Fibroblast of skin of back (primary cell): Measurements from ENCODE around the gene TIMM8B. TPM values are rescaled to one million over a fixed set of nuclear protein-coding genes. Genes with fewer than 3 reads are reported as not detected.
"Not testable (repeated sequence)": the region's sequence is repeated elsewhere in the genome, so short reads cannot be mapped to it uniquely, and the experiment has no call there.

Source experiments
- DNase-seq: peaks from one replicate; pipeline ENCODE4 v3.0.0-alpha.2; 2013
- polyA plus RNA-seq, 2 experiments: library from polyadenylated mRNA; unstranded; fragments of 120-200 nt; gene quantifications; one replicate each; pipeline ENCODE4 v1.2.1, GENCODE V29; 2013; ENCODE audit not compliant: insufficient read length in 2 of 2

Gene TIMM8B
- polyA plus RNA-seq (2013, experiment 1 of 2; ENCODE audit: insufficient read length) = 56.2 TPM
- polyA plus RNA-seq (2013, experiment 2 of 2; ENCODE audit: insufficient read length) = 34.9 TPM

GRCh38 chr11:112086422-112087191 is at the start of gene TIMM8B, which contains the start of gene SDHD:
TSS of gene TIMM8B (minus strand) at chr11:112086756. CDS start at chr11:112086723, 33 bp downstream.
TSS of gene SDHD (plus strand) at chr11:112086873. CDS start at chr11:112086908, 35 bp downstream.
- DNase-seq = peak; percentile 98

GRCh38 chr11:112134473-112134872 is 47.9 kb upstream of the TIMM8B start:
- no peak for DNase-seq

- DNase-seq = no peak
Observed at GRCh38 chr11:112132737-112133136, 46.2 kb upstream of the TIMM8B start.

GRCh38 chr11:112129656-112130055 is 43.1 kb upstream of the TIMM8B start:
- DNase-seq = no peak

GRCh38 chr11:112128483-112129121 is 42.0 kb upstream of the TIMM8B start:
- peak; percentile 93 for DNase-seq

- no peak for DNase-seq
Observed at GRCh38 chr11:112127056-112127455, 40.5 kb upstream of the TIMM8B start.

GRCh38 chr11:112123129-112123528 is 36.6 kb upstream of the TIMM8B start:
- DNase-seq = no peak

GRCh38 chr11:112121981-112122615 is 35.5 kb upstream of the TIMM8B start:
- no peak for DNase-seq

- no peak for DNase-seq
Observed at GRCh38 chr11:112118176-112118575, 31.6 kb upstream of the TIMM8B start.

- no peak for DNase-seq
Observed at GRCh38 chr11:112115386-112115785, 28.8 kb upstream of the TIMM8B start.

- DNase-seq = no peak
Observed at GRCh38 chr11:112114460-112114859, 27.9 kb upstream of the TIMM8B start.

- peak; percentile 73 for DNase-seq
Observed at GRCh38 chr11:112113539-112114457, 27.2 kb upstream of the TIMM8B start.

GRCh38 chr11:112106070-112106469 is 19.5 kb upstream of the TIMM8B start:
- no peak for DNase-seq

GRCh38 chr11:112103446-112103845 is 16.9 kb upstream of the TIMM8B start:
- DNase-seq = no peak

GRCh38 chr11:112100462-112100861 is 13.9 kb upstream of the TIMM8B start:
- DNase-seq = peak; percentile 58

GRCh38 chr11:112097734-112098528 is 11.4 kb upstream of the TIMM8B start:
- DNase-seq = no peak

GRCh38 chr11:112096194-112096593 is 9.6 kb upstream of the TIMM8B start:
- DNase-seq = peak; percentile 28

GRCh38 chr11:112095302-112095701 is 8.7 kb upstream of the TIMM8B start:
- not testable (repeated sequence) for DNase-seq

- no peak for DNase-seq
Observed at GRCh38 chr11:112087212-112087611, 656 bp upstream of the TIMM8B start.

GRCh38 chr11:112085822-112086421 is 634 bp downstream of the TIMM8B start:
- DNase-seq = peak; percentile 18

- DNase-seq = no peak
Observed at GRCh38 chr11:112082729-112083128, 3.8 kb downstream of the TIMM8B start.
